GM19043 (cell line): ENCODE data around the gene FBN2.

ENCODE experiments used
- ATAC-seq: cut with Tn5 transposase; IDR thresholded peaks from one replicate; pipeline ENCODE4 v1.9.1; 2021; ENCODE audit warnings: low read depth; ENCODE audit not compliant: unreplicated experiment

Gene FBN2

GRCh38 chr5:128384068-128384467 is 154.0 kb downstream of the FBN2 start:
- ATAC-seq: no peak

- no peak for ATAC-seq
Observed at GRCh38 chr5:128380337-128380736, 157.7 kb downstream of the FBN2 start.

GRCh38 chr5:128378632-128379031 is 159.4 kb downstream of the FBN2 start:
- ATAC-seq: no peak

GRCh38 chr5:128378196-128378595 is 159.8 kb downstream of the FBN2 start:
- ATAC-seq: no peak

- no peak for ATAC-seq
Observed at GRCh38 chr5:128376577-128376976, 161.5 kb downstream of the FBN2 start.

- no peak for ATAC-seq
Observed at GRCh38 chr5:128366147-128366546, 171.9 kb downstream of the FBN2 start.

GRCh38 chr5:128362370-128362769 is 175.7 kb downstream of the FBN2 start:
- ATAC-seq: no peak

GRCh38 chr5:128358826-128359225 is 179.2 kb downstream of the FBN2 start:
- no peak for ATAC-seq

- no peak for ATAC-seq
Observed at GRCh38 chr5:128357226-128357625, 180.8 kb downstream of the FBN2 start.

- no peak for ATAC-seq
Observed at GRCh38 chr5:128355961-128356360, 182.1 kb downstream of the FBN2 start.

GRCh38 chr5:128353441-128354107 is 184.5 kb downstream of the FBN2 start:
- ATAC-seq: no peak

- ATAC-seq: no peak
Observed at GRCh38 chr5:128350705-128351104, 187.3 kb downstream of the FBN2 start.

GRCh38 chr5:128349044-128349858 is 188.8 kb downstream of the FBN2 start:
- no peak for ATAC-seq

- ATAC-seq: no peak
Observed at GRCh38 chr5:128346038-128346437, 192.0 kb downstream of the FBN2 start.

- no peak for ATAC-seq
Observed at GRCh38 chr5:128345247-128345646, 192.8 kb downstream of the FBN2 start.

- ATAC-seq: no peak
Observed at GRCh38 chr5:128343168-128343567, 194.9 kb downstream of the FBN2 start.

GRCh38 chr5:128341056-128341455 is 197.0 kb downstream of the FBN2 start:
- ATAC-seq: no peak

GRCh38 chr5:128340648-128341047 is 197.4 kb downstream of the FBN2 start:
- no peak for ATAC-seq

- ATAC-seq: no peak
Observed at GRCh38 chr5:128339585-128339984, 198.5 kb downstream of the FBN2 start.

- no peak for ATAC-seq
Observed at GRCh38 chr5:128338649-128339048, 199.4 kb downstream of the FBN2 start.

GRCh38 chr5:128335339-128335738 is 202.7 kb downstream of the FBN2 start:
- ATAC-seq: no peak
